ENCODE results near the gene ZBTB7A.
"Not testable (repeated sequence)": the region's sequence is repeated elsewhere in the genome, so short reads cannot be mapped to it uniquely, and the experiment has no call there.

ZBTB7A gene

DNA sequence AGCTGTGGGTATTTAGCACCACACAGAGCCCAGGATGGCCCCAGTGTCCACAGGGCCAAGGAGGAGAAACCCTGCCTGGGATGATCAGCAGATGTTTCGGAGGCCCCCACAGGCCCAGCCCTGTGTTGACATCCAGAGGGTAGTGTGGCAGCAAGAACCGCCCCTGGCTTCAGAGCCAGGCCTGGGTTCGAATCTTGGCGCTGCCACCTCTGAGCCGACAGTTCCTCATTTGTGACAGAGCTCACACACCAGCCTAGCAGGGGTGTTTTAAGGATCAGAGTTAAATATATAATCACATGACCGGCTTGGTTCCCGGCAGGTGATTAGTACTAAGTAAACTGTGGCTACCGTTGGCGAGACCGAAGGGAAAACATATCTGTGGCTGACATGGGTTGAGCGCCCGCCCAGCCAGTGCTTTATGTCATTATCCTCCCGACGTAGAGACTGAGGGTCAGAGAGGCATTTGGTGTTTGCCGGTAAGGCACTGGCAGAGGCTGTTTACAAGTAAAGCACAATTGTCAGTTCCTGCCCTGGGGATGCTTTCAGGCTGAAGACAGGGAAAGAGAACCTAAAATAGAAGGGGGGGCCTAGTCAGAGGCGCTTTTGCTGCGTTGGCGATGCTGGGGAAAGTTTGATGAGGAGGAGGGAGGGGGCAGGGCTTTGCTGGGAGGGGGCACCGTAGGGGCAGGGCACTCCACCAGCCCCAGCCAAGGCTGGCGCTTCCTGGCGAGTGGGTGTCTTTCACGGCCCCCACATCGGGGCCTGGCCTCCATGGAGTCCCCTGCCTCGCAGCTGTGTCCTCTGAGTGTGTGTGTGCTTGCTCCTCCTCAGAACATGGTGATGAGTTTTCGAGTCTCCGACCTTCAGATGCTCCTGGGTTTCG is 54.4 kb downstream of the ZBTB7A start:
- DNase-seq (no peak), ATAC-seq (no peak)
- peak overlapping the region in 1 of 2 donors; percentile 86 for H3K27ac Mint-ChIP-seq
- H3K9me3 Mint-ChIP-seq: no peaks in the 10 kb centered on the region
- no peaks in the 10 kb centered on the region for H3K27me3 Mint-ChIP-seq
- peaks cover 69% of the 10 kb centered on the region for H3K4me1 Mint-ChIP-seq
- no peak overlapping the region for H3K4me3 Mint-ChIP-seq

DNA sequence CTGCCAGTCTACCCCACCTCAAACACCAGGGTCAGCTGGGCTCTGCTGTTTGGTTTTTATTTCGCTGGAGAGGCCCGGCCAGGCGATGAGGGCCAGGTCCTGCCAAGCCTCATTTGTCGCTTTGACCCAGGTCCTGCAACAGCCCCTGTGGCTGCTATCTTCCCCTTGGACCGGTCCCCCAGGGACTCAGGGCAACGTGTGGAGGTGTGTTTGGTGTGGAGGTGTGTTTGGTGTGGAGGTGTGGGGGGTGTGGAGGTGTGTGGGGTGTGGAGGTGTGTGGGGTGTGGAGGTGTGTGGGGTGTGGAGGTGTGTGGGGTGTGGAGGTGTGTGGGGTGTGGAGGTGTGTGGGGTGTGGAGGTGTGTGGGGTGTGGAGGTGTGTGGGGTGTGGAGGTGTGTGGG is 55.3 kb downstream of the ZBTB7A start:
- H3K27me3 Mint-ChIP-seq, ATAC-seq, DNase-seq, H3K9me3 Mint-ChIP-seq, H3K27ac Mint-ChIP-seq, H3K4me3 Mint-ChIP-seq: not testable (repeated sequence)
- peaks cover 68% of the 10 kb centered on the region for H3K4me1 Mint-ChIP-seq

DNA sequence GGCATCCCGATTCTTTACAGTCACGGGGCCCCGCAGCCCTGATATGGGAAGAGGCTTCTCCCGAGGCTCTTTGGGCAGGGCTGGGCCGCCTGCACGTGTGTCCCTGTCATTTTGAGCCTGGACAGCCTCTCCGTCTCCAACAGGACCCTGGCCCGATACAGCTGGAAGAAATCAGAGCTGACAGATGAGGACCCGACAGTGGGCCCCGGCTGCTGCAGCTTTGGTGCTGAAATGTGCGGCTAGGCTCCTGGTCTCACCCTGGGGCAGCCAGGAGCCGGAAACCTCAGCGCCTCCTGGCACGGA is 55.9 kb downstream of the ZBTB7A start:
- H3K9me3 Mint-ChIP-seq: no peaks in the 10 kb centered on the region
- H3K4me3 Mint-ChIP-seq: no peak overlapping the region
- H3K4me1 Mint-ChIP-seq: peaks cover 62% of the 10 kb centered on the region
- H3K27me3 Mint-ChIP-seq: no peaks in the 10 kb centered on the region
- DNase-seq: no peak
- no peak for ATAC-seq
- H3K27ac Mint-ChIP-seq: peak overlapping the region in 1 of 2 donors; percentile 60

DNA sequence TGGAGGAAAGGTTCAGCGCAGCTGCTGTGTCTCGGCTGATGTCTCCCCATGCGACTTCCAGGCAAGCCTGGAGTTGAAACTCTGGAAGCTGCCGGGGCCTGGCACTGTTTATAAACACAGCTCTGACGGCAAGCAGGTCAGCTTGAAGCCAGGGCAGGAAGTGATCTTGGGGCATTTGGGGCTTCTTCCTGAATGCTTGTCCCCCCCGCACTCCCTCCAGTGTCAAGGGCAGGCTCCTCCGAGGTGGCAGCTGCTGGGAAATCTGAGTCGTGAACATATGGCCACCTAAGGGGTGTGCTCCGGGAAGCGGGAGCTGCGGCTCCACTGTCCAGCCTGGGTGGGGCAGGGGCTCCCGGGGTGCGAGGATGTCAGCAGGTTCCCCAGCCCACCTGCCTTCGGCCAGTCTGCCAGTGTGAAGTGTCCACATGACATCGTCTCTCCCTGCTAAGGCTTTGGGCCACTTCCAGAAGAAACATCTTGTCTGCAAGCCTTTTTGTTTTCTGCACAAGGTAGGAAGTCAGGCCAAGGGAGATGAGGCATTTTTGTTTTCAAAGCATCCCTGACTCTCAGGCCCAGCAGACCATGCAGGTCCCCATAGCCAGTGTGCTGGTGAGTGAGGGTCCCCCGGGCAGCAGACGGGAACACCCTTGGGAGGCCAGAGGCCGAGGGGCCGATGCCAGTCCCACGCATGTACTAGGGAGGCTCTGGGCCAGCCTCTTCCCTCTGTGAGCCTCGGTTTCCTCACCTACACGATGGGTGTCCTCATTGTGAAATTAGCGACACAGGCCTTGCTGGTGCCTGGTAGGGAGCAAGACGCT is 56.5 kb downstream of the ZBTB7A start:
- no peak for DNase-seq
- H3K4me3 Mint-ChIP-seq: no peak overlapping the region
- no peaks in the 10 kb centered on the region for H3K27me3 Mint-ChIP-seq
- H3K9me3 Mint-ChIP-seq: no peaks in the 10 kb centered on the region
- H3K4me1 Mint-ChIP-seq: peaks cover 57% of the 10 kb centered on the region
- H3K27ac Mint-ChIP-seq: no peak overlapping the region
- ATAC-seq: no peak

DNA sequence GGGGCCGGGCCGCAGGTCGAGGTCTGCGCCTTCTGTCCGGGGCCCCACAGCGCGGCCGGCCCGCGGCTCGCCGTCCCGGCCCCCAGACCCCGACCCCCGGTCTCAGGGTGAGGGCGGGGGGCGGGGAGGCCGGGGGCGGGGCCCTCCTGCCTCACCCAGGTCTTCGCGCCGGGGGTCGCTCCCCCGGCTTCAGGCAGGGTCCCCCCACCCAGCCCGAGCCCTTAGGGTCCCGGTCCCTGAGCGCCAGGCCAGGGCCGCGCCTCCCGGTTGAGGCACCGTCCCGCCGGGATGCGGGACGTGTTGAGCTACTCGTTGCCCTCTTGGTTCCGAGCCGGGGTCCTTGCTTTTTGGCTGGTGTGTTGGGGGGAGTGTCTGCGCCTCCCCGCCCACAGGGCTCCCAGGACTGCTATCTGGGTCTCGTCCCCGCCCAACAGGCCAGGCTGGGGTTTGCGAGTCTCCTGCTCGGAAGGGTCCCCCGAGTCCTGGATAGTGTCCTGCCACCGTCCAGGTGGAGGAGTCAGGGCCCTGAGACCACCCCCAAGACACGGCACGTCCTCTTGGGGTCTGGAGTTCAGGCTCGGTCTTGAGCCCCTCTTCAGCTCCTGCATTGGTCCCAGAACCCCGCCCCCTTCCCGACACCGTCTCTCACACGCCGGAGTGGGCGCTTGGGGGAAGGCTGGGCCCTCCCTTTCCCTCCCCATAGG is 58.7 kb downstream of the ZBTB7A start:
- peak; percentile 13 for ATAC-seq
- peak overlapping the region; percentile 89 to 91 for H3K4me3 Mint-ChIP-seq
- peak; percentile 12 to 28 for DNase-seq

DNA sequence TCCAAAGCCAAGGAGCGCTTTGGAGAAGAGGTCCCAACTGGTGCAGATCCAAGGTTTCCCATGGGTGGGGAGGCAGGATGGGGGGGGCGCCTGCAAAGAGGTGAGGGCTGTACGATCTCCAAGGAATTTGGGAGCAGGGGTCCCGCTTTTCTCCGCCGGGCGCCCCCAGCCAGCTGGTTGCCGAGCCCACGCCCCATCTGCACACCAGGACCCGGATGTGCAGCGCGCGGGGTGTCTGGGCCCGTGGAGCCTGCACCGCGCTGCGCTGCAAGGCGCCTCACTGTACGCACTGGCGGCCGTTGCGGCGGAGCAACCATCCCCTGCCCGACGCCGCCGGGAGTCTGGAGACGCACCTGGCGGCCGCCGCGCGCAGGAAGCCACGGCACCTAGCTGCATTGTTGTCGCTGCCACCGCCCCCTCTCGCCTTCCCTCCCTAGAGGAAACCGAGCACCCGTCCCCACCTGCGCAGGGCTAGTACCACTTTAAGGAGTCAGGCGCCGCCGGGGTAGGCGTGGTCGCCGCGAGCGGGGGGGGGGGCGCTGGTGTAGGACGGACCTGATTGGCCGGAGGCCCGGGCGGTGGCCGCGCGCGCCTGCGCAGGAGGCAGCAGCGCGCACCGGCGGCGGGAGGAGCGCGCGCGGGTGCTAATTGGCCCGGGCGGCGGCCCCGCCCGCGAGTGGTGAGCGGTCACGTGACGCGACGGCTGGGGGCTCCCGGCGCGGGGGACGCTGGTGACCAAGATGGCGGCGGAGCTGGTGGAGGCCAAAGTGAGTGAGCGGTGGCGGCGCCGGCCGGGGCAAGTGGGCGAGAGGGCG is 59.5 kb downstream of the ZBTB7A start, which contains the start of gene PIAS4:
Gene PIAS4, plus strand, starts transcription at position 716 of the 815 bp plus-strand sequence. Its CDS starts 25 bp downstream, at position 741.
- no peaks in the 10 kb centered on the region for H3K27me3 Mint-ChIP-seq

More for the DNA sequence above, 58.7 kb downstream of the ZBTB7A start:
- peak overlapping the region; percentile 84 to 85 for H3K27ac Mint-ChIP-seq
- no peaks in the 10 kb centered on the region for H3K9me3 Mint-ChIP-seq
- no peaks in the 10 kb centered on the region for H3K27me3 Mint-ChIP-seq
- H3K4me1 Mint-ChIP-seq: peaks cover 38% of the 10 kb centered on the region

DNA sequence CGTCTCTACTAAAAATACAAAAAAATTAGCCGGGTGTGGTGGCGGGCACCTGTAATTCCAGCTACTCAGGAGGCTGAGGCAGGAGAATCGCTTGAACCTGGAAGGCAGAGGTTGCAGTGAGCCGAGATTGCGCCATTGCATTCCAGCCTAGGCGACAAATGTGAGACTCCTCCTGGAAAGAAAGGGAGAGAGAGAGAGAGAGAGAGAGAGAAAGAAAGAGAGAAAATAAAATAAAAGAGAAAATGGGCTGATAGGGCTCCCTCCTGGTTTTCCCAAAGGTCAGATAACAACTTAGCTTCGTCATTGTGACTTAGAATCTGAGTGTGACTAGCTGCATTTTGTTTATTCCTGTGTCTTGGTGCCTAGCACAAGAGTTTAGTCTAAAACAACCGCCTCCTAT is 61.3 kb downstream of the ZBTB7A start:
- peak overlapping the region in 1 of 2 donors; percentile 89 for H3K27ac Mint-ChIP-seq
- not testable (repeated sequence) for ATAC-seq

More for the DNA sequence above, 59.5 kb downstream of the ZBTB7A start, which contains the start of gene PIAS4:
- Mint-ChIP-seq H3K4me1 (peaks cover 31% of the 10 kb centered on the region), H3K4me3 (peak within 1 kb of the TSS; percentile 89 to 91), H3K27ac (peak within 1 kb of the TSS; percentile 84 to 96), H3K9me3 (no peaks in the 10 kb centered on the region)
- ATAC-seq (peak; percentile 96), DNase-seq (peak; percentile 94 to 96)

DNA sequence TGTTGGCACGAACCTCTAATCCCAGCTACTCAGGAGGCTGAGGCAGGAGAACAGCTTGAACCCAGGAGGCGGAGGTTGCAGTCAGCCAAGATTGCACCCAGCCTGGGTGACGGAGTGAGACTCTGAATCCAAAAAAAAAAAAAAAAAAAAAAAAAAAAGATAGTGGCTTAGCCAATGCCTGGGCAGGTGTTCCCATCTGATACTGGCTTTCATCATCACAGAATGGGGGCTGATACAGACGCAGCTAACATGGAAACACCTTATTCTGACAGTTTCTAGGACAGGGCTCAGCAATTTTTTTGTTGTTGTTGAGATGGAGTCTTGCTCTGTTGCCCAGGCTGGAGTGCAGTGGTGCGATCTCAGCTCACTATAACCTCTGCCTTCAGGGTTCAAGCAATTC is 65.9 kb downstream of the ZBTB7A start:
- not testable (repeated sequence) for ATAC-seq, H3K4me3 Mint-ChIP-seq, H3K27ac Mint-ChIP-seq, H3K4me1 Mint-ChIP-seq, H3K9me3 Mint-ChIP-seq, H3K27me3 Mint-ChIP-seq, DNase-seq

More for the DNA sequence above, 61.3 kb downstream of the ZBTB7A start:
- not testable (repeated sequence) for H3K4me3 Mint-ChIP-seq, DNase-seq, H3K27me3 Mint-ChIP-seq, H3K9me3 Mint-ChIP-seq
- peaks cover 20% of the 10 kb centered on the region for H3K4me1 Mint-ChIP-seq

DNA sequence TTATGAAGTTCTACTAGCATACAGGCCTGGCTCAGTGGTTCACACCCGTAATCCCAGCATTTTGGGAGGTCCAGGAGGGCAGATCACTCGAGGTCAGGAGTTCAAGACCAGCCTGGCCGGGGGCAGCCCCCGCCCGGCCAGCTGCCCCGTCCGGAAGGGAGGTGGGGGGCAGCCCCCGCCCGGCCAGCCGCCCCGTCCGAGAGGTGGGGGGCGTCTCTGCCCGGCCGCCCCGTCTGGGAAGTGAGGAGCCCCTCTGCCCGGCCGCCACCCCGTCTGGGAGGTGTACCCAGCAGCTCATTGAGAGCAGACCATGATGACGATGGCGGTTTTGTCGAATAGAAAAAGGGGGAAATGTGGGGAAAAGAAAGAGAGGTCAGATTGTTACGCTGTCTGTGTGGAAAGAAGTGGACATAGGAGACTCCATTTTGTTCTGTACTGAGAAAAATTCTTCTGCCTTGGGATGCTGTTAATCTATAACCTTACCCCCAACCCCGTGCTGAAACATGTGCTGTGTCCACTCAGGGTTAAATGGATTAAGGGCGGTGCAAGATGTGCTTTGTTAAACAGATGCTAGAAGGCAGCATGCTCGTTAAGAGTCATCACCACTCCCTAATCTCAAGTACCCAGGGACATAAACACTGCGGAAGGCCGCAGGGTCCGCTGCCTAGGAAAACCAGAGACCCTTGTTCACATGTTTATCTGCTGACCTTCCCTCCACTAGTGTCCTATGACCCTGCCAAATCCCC is 67.9 kb downstream of the ZBTB7A start:
- H3K4me3 Mint-ChIP-seq, H3K27me3 Mint-ChIP-seq, H3K9me3 Mint-ChIP-seq, ATAC-seq, H3K4me1 Mint-ChIP-seq, H3K27ac Mint-ChIP-seq, DNase-seq: not testable (repeated sequence)

DNA sequence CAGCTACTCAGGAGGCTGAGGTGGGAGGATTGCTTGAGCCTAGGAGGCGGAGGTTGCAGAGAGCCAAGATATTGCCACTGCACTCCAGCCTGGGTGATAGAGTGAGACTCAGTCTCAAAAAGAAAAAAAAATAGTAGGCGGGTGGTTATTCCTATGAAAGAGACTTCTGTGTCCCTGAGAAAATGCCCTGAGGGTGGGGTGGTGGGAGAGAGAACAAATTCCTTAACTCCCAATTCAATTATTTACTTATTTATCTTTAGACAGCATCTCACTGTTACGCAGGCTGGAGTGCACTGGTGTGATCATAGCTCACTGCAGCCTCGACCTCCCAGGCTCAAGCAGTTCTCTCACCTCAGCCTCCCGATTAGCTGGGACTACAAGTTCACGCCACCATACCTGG is 71.1 kb downstream of the ZBTB7A start:
- Mint-ChIP-seq H3K4me3 (no peak overlapping the region), H3K27me3 (no peaks in the 10 kb centered on the region), H3K4me1 (peaks cover 5% of the 10 kb centered on the region), H3K27ac (no peak overlapping the region), H3K9me3 (peaks cover 5 to 6% of the 10 kb centered on the region in 2 donors)
- ATAC-seq (no peak), DNase-seq (no peak)
